K562 treated with DMSO at 1 percent for 24 hours (cell line): Measurements from ENCODE around the gene ZNF571. TPM values are rescaled to one million over a fixed set of nuclear protein-coding genes. Genes with fewer than 3 reads are reported as not detected.

Experiments used
- total RNA-seq: library from RNA; unstranded; fragments of 300-600 nt; gene quantifications from 2 replicates; pipeline ENCODE4 v1.2.3, GENCODE V29; 2022; ENCODE audit warnings: low read depth; ENCODE audit not compliant: insufficient read depth

The ZNF571 gene
- total RNA-seq: 0.90 and 0.98 TPM in 2 replicates

GRCh38 chr19:37594304-37594981, at the start of gene ZNF571, which contains the start of gene ZNF540:
Gene ZNF571, minus strand, starts transcription at chr19:37594792. Its CDS starts 8,116 bp downstream, at chr19:37586676.
Gene ZNF540, plus strand, starts transcription at chr19:37594876. Its CDS starts 3,572 bp downstream, at chr19:37598448.

Other genes with a start within 250 kb of the ZNF571 start
- 0.21 and 0.54 TPM in 2 replicates for gene ZNF527, start 223.7 kb downstream of the ZNF571 start, total RNA-seq
- gene ZNF569, start 127.3 kb downstream of the ZNF571 start, total RNA-seq: 1.2 and 2.9 TPM in 2 replicates
- gene ZNF570, start 125.4 kb downstream of the ZNF571 start, total RNA-seq: 0.37 and 0.45 TPM in 2 replicates
- 0.63 TPM in 1 of 2 replicates, not detected in the other for gene ZNF793, start 87.9 kb downstream of the ZNF571 start, total RNA-seq
- gene ZNF540, start 84 bp upstream of the ZNF571 start, total RNA-seq: 0.20 and 0.36 TPM in 2 replicates
- gene ZFP30, start 60.7 kb upstream of the ZNF571 start, total RNA-seq: 1.9 and 5.6 TPM in 2 replicates
- 2.4 and 5.2 TPM in 2 replicates for gene ZNF607, start 125.0 kb upstream of the ZNF571 start, total RNA-seq
- gene ZNF573, start 184.8 kb upstream of the ZNF571 start, total RNA-seq: 0.37 TPM in 1 of 2 replicates, not detected in the other